Activated CD4-positive, alpha-beta T cell treated with anti-CD3 and anti-CD28 coated beads for 48 hours (primary cell): Measurements from ENCODE around the gene PAMR1.
"Not testable (repeated sequence)": the region's sequence is repeated elsewhere in the genome, so short reads cannot be mapped to it uniquely, and the experiment has no call there.

Experiments
- DNase-seq: peaks from one replicate; pipeline ENCODE4 v3.0.0-alpha.2; 2020

The PAMR1 gene, protein sequence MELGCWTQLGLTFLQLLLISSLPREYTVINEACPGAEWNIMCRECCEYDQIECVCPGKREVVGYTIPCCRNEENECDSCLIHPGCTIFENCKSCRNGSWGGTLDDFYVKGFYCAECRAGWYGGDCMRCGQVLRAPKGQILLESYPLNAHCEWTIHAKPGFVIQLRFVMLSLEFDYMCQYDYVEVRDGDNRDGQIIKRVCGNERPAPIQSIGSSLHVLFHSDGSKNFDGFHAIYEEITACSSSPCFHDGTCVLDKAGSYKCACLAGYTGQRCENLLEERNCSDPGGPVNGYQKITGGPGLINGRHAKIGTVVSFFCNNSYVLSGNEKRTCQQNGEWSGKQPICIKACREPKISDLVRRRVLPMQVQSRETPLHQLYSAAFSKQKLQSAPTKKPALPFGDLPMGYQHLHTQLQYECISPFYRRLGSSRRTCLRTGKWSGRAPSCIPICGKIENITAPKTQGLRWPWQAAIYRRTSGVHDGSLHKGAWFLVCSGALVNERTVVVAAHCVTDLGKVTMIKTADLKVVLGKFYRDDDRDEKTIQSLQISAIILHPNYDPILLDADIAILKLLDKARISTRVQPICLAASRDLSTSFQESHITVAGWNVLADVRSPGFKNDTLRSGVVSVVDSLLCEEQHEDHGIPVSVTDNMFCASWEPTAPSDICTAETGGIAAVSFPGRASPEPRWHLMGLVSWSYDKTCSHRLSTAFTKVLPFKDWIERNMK

GRCh38 chr11:35525501-35526175 is at the start of gene PAMR1:
Gene PAMR1 (minus strand): TSS chr11:35525616. CDS start chr11:35525585, 31 bp downstream.
- DNase-seq, result peak; percentile 13

DNA sequence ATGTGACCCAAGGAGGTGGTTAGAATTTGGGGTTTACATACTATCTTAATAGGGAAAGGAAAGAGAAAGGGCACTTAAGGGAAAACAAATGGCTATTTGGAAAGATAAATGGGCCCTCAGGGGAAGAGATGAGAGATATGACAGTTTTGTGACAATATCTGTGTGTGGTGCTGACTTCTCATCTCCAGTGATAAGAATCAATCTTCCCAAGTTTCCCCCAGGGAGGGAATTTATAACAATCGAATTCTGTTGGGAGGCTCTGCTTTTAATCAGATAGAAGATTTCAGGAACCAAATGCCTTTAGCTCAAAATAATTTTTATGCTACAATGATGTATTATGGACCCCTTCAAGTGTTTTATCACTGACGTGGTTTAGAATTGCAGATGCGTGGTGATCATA is 46.3 kb upstream of the PAMR1 start:
- no peak for DNase-seq

DNA sequence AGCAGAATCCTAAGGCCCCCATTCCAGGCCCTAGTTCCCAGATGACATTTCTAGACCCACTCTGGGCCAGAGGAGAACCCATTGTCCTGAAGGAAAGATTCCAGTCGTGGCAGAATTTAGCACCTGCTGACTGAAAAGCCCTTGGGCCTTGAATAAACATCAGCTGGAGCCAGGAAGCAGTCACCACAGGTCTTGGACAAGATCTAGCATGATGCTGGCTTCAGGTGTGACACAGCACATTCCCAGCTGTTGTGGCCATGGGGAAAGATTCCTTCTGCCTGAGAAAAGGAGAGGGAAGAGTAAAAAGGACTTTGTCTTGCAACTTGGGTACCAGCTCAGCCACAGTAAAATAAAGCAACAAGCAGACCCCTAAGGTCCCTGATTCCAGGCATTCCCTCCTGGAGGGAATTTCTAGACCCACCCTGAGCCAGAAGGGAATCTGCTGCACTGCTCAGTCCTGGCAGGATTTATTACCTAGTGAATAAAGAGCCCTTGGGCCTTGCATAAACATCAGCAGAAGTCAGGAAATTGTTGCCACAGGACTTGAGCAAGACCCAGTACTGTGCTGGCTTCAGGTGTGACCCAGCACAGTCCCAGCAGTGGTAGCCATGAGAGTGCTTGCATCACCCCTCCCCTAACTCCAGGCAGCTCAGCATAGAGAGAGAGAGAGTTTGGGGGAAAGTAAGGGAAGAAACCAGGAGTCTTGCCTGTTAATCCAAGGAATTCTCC is 42.5 kb upstream of the PAMR1 start:
- no peak for DNase-seq

- DNase-seq, result no peak
These were observed 41.5 kb upstream of the PAMR1 start for GRCh38 chr11:35566885-35567284.

- DNase-seq, result no peak
These were observed 40.8 kb upstream of the PAMR1 start for GRCh38 chr11:35566181-35566580.

DNA sequence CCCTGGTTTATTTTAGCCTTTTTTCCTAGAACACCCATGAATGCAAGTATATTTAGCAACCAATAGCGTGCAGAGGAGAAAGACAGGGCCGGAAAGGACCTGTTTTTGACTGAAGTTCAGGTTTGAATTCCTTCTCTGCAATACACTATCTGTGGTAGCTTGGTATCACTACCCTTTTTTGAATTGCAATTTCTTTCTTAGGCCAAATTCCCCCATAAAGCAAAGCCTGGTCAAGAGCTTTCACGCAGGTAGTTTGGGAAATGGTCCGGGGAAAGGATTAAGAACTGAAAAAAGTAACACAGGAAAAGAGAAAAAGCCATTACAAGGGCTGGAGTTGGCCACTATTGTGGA is 38.8 kb upstream of the PAMR1 start:
- DNase-seq, result no peak

DNA sequence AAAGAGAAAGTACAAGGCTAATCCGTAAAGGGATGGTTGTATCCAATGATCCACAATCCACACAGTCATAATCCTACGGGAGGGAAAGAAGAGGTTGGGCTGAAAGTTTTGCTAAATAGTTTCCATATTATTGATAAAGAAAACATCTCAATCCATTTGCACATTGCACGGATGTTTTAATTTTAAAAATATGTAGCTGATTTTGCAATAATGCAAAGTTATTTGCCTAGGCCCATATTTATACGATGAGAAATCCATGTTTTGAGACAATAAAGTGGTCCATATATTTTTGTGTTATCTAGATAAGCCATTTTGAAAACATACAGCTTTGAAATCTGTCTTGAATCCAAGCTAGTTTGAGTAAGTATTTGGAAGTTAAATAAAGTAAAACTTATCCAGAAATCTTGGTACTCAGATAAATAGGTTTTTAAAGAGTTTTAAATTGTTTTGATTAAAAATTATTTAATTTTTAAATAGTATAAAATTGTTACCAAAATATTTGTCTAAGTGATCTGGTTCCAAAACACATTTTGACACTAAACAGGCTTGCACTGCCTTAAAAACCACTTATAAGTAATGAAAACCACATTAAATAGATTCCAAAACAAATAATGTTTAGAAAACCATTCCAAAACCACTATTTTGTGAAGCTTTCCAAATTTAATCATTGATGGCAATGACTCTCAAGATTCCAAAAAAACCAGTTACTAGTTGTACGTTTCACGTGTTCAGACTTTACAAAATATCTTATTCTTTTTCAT is 38.2 kb upstream of the PAMR1 start:
- no peak for DNase-seq

DNA sequence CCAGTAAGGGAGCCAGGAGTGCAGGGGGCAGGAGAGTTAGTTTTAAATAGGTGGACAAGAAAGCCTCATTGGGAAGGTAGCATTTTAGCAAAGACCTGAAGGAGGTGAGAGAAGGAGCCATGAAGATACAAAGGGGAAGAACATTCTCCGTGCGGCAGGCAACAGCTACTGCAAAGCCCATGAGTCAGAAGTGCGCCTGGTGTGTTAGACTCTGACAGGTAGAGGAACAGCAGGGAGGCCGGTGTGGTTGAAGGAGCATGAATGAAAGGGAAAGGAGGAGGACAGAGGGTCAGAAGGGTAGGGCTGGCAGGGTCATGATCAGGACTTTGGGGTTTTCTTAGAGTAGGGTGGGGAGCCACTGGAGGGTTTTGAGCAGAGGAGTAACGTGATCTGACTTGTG is 34.5 kb upstream of the PAMR1 start:
- DNase-seq, result no peak

DNA sequence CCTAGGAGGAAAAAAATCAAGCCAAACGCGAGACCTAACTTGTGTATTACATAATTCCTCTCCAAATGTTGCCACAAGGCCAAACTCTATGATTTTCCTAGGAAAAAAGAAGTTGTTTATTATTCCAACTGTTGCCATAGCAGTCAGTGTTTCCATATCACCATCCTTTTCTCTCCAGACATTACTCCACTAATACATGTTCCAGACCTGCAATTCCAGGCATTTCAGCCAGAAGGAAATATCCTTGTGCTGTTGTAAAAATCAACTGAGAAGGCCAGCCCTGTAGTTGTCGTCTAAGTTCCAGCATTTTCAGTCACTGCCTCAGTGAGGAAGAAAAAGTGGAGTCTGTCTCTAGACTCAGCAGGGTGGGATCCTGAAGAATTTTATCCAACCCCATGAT is 33.1 kb upstream of the PAMR1 start:
- no peak for DNase-seq

DNA sequence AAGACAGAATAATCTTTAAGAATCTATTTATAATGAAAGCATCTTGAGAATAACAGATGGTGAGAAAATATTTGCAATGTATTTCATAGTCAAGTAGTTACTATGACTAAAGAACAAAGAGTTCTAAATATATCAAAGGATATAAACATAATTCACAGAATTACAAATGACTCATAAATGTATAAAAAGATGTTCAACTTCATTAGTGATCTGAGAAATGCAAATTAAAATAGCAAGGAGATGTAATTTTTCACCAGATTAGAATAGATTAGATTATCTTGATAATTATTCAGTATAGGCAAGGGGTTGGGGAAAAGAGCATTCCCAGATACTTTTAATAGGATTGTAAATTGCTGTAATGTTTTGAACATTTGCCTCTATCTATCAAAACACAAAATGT is 30.1 kb upstream of the PAMR1 start:
- no peak for DNase-seq

GRCh38 chr11:35554491-35555437 is 29.3 kb upstream of the PAMR1 start:
- no peak for DNase-seq

GRCh38 chr11:35553831-35554230 is 28.4 kb upstream of the PAMR1 start:
- no peak for DNase-seq

- no peak for DNase-seq
These were observed 27.6 kb upstream of the PAMR1 start for GRCh38 chr11:35553021-35553420.

DNA sequence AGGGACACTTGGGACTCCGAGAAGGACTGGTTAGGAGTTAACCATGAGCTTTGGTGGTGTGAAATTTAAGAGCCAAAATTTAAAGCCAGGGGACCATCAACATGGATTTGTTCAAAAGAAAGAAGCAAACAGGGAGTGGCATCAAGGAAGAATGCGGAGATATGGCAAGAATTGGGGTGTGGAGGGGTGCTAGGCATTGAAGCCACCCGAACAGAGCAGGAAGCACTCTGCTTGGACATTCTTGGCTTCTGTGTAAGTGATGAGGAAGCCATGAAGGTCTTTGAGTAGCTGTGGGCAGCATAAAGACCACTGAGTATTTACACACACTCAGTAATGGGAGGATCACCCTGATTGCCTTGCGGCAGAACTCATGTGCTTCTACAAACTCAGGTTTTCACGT is 27.2 kb upstream of the PAMR1 start:
- DNase-seq, result no peak

DNA sequence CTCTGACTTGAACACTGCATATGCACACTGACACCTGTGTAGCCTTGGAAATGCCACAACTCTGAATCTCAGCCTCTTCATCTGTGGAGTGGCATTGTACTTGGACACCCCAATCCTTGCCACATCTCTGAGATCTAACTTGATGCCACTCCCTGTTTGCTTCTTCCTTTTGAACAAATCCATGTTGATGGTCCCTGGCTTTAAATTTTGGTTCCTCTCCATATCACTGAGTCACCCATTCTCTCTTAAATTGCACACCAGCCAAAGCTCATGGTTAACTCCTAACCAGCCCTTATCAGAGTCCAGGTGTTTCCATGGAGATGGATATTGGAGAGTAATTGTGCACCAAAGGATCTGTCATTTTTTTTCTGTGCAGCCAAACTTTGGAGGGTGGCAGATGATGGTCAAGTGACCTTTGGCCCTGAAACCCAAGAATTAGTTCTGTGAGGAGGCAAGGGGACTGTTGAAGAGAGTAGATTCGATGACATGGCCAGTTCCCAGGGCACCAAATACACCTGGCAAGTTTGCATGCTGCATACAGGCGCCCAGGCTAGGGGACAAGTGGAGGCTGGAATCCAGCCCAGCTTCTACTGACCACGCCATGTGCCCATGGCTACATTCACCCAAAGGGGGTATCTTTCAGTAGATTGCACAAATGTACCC is 25.1 kb upstream of the PAMR1 start:
- no peak for DNase-seq

GRCh38 chr11:35549787-35550186 is 24.4 kb upstream of the PAMR1 start:
- no peak for DNase-seq

GRCh38 chr11:35548925-35549561 is 23.6 kb upstream of the PAMR1 start:
- no peak for DNase-seq

- DNase-seq, result not testable (repeated sequence)
These were observed 22.6 kb upstream of the PAMR1 start for GRCh38 chr11:35547995-35548394.

- no peak for DNase-seq
These were observed 20.9 kb upstream of the PAMR1 start for GRCh38 chr11:35546317-35546716.

DNA sequence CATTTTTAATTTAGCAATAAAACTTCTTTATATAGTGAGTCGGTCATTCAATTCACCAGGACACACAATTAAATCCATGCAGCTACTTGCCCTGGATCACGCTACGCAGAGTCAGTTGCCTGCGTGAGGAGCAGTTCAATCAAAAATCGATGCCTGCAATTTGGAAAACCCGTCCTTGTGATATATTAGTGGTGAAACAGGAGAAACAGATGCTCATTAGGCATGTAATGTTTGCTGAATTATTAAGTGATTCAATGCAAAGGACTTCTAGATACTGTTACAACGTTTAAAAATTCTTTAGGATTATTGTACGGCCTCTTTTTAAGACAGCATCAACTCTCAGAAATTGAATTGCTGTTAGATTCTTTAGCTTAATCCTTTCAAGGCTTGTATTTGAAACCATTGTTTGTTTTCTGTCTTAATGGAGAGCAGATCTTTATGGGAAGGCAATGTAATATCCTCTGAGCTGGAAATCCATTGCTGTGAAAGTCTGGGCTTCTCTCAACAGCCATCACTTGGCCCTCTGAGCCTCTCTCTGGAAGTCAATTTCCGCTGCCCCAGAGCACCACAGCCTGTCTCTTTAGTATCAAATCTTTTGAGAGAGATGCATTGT is 20.1 kb upstream of the PAMR1 start:
- no peak for DNase-seq
